HepG2 (cell line): Measurements from ENCODE around the gene KRTCAP2. TPM values are rescaled to one million over a fixed set of nuclear protein-coding genes. Genes with fewer than 3 reads are reported as not detected.

Source experiments
- DDIT3 ChIP-seq: sonication (generic); formaldehyde crosslinking; IDR thresholded peaks from 2 replicates; pipeline ENCODE4 v1.4.0; 2020; ENCODE audit warnings: mild to moderate bottlenecking, missing genetic modification reagents
- EEA1 ChIP-seq: sonication (generic); formaldehyde crosslinking; IDR thresholded peaks from 2 replicates; pipeline ENCODE4 v1.5.1; 2020; ENCODE audit warnings: mild to moderate bottlenecking, missing genetic modification reagents, borderline replicate concordance
- EZH2 ChIP-seq: conservative IDR thresholded peaks from 2 replicates; pipeline ENCODE4 v1.6.1; 2012; ENCODE audit warnings: mild to moderate bottlenecking, low read depth, low read length, moderate library complexity
- FOXC1 ChIP-seq: sonication (generic); formaldehyde crosslinking; IDR thresholded peaks from 2 replicates; pipeline ENCODE4 v1.8.0; 2022; ENCODE audit warnings: mild to moderate bottlenecking, missing genetic modification reagents, borderline replicate concordance
- FOXK1 ChIP-seq: sonication (generic); formaldehyde crosslinking; IDR thresholded peaks from 2 replicates; pipeline ENCODE4 v1.4.0; 2020; ENCODE audit warnings: low read depth, missing genetic modification reagents, borderline replicate concordance
- GATA4 ChIP-seq: sonication (generic); IDR thresholded peaks from 2 replicates; pipeline ENCODE4 v1.6.1; 2016; ENCODE audit warnings: antibody characterized with exemption, low read depth, borderline replicate concordance
- GLI4 ChIP-seq: sonication (generic); formaldehyde crosslinking; IDR thresholded peaks from 2 replicates; pipeline ENCODE4 v1.5.1; 2020; ENCODE audit warnings: missing genetic modification reagents, mild to moderate bottlenecking, moderate library complexity, borderline replicate concordance
- GZF1 ChIP-seq: sonication (generic); formaldehyde crosslinking; IDR thresholded peaks from 2 replicates; pipeline ENCODE4 v1.5.1; 2020; ENCODE audit warnings: mild to moderate bottlenecking, missing genetic modification reagents
- KMT2B ChIP-seq: IDR thresholded peaks from 2 replicates; pipeline ENCODE4 v1.6.1; 2016; ENCODE audit warnings: missing genetic modification reagents, missing compliant biosample characterization
- MAX ChIP-seq: IDR thresholded peaks from 2 replicates; pipeline ENCODE4 v1.6.1; 2012; ENCODE audit warnings: inconsistent platforms
- MYPOP ChIP-seq: sonication (generic); formaldehyde crosslinking; IDR thresholded peaks from 2 replicates; pipeline ENCODE4 v1.8.1; 2023; ENCODE audit warnings: mild to moderate bottlenecking, moderate library complexity, missing genetic modification reagents
- ONECUT2 ChIP-seq: sonication (generic); formaldehyde crosslinking; IDR thresholded peaks from 2 replicates; pipeline ENCODE4 v1.4.0; 2020; ENCODE audit warnings: missing genetic modification reagents
- PHF20 ChIP-seq: sonication (generic); formaldehyde crosslinking; IDR thresholded peaks from 2 replicates; pipeline ENCODE4 v1.5.0; 2020; ENCODE audit warnings: mild to moderate bottlenecking, missing genetic modification reagents
- PREB ChIP-seq: sonication (generic); formaldehyde crosslinking; IDR thresholded peaks from 2 replicates; pipeline ENCODE4 v1.4.0; 2020; ENCODE audit warnings: missing genetic modification reagents
- RFX3 ChIP-seq: IDR thresholded peaks from 2 replicates; pipeline ENCODE4 v1.6.1; 2016; ENCODE audit warnings: missing biosample characterization, missing genetic modification reagents
- SIX4 ChIP-seq: sonication (generic); formaldehyde crosslinking; IDR thresholded peaks from 2 replicates; pipeline ENCODE4 v1.4.0; 2020; ENCODE audit warnings: missing genetic modification reagents
- TRIM22 ChIP-seq: fragments of 450-650 bp; IDR thresholded peaks from 2 replicates; pipeline ENCODE4 v1.6.1; 2017
- ZBTB42 ChIP-seq: sonication (generic); formaldehyde crosslinking; IDR thresholded peaks from 2 replicates; pipeline ENCODE4 v1.5.0; 2020; ENCODE audit warnings: mild to moderate bottlenecking, missing genetic modification reagents
- ZNF468 ChIP-seq: sonication (generic); formaldehyde crosslinking; IDR thresholded peaks from 2 replicates; pipeline ENCODE4 v1.8.0; 2022; ENCODE audit warnings: mild to moderate bottlenecking, moderate library complexity, missing genetic modification reagents
- ZNF562 ChIP-seq: sonication (generic); formaldehyde crosslinking; IDR thresholded peaks from 2 replicates; pipeline ENCODE4 v1.8.0; 2022; ENCODE audit warnings: missing genetic modification reagents, borderline replicate concordance
- ZNF615 ChIP-seq: sonication (generic); formaldehyde crosslinking; IDR thresholded peaks from 2 replicates; pipeline ENCODE4 v1.5.0; 2020; ENCODE audit warnings: mild to moderate bottlenecking, missing genetic modification reagents, borderline replicate concordance
- ZNF83 ChIP-seq: sonication (generic); formaldehyde crosslinking; IDR thresholded peaks from 2 replicates; pipeline ENCODE4 v1.4.0; 2020; ENCODE audit warnings: missing genetic modification reagents, mild to moderate bottlenecking, borderline replicate concordance
- ZNF878 ChIP-seq: sonication (generic); formaldehyde crosslinking; IDR thresholded peaks from 2 replicates; pipeline ENCODE4 v1.8.1; 2023; ENCODE audit warnings: mild to moderate bottlenecking, missing genetic modification reagents, moderate library complexity
- ZNF879 ChIP-seq: sonication (generic); formaldehyde crosslinking; IDR thresholded peaks from 2 replicates; pipeline ENCODE4 v1.8.1; 2023; ENCODE audit warnings: missing genetic modification reagents
- ZSCAN30 ChIP-seq: sonication (generic); formaldehyde crosslinking; IDR thresholded peaks from 2 replicates; pipeline ENCODE4 v1.5.0; 2020; ENCODE audit warnings: mild to moderate bottlenecking, missing genetic modification reagents
- polyA plus RNA-seq, 8 experiments: library from polyadenylated mRNA; depleted of rRNA in 3 of 8; stranded (reverse) in 7 of 8; unstranded in 1 of 8; fragments of >200 nt; fragmentation: Illumina TruSeq in 4 of 8; extraction: Trizol in 4 of 8; gene quantifications; 2 replicates each; pipeline versions ENCODE4 v1.2.1 to v1.2.3, GENCODE V29; 2011 to 2016; ENCODE audit warnings: low read depth in 4 of 8, missing spikeins in 1 of 8, mixed read lengths in 1 of 8; ENCODE audit not compliant: insufficient read depth in 1 of 8
- total RNA-seq, 5 experiments: library from RNA; depleted of rRNA; stranded (reverse); fragments of >200 nt; fragmentation: Illumina TruSeq; extraction: Trizol; gene quantifications; 2 replicates each; pipeline ENCODE4 v1.2.3, GENCODE V29; 2016; ENCODE audit warnings: low read depth in 1 of 5

Gene KRTCAP2
- total and polyA plus RNA-seq, 2 of the 13 experiments (the other 11 are each of a cell fraction or from before 2014, with no cell fraction given) = 77.3 to 79.4 TPM

GRCh38 chr1:155172732-155173477, at the start of gene KRTCAP2 (continued):
- TF ChIP-seq ZBTB42 (CRISPR knock-in tag) (0 out of 2 replicates have a peak, but pooled peaks have one; percentile 83), ZNF83 (CRISPR knock-in tag) (0 out of 2 replicates have a peak, but pooled peaks have one; percentile 9), ZNF879 (no peak), GLI4 (CRISPR knock-in tag) (no peak), ZNF562 (no peak), PHF20 (peak; percentile 90), GATA4 (peak; percentile 37; the same call in 1 of the 2 replicates), PREB (CRISPR knock-in tag) (no peak), KMT2B (CRISPR knock-in tag) (peak; percentile 53; the same call in 1 of the 2 replicates), TRIM22 (no peak), SIX4 (no peak; the same call in 1 of the 2 replicates), MYPOP (CRISPR knock-in tag) (0 out of 2 replicates have a peak, but pooled peaks have one; percentile 20), ZSCAN30 (CRISPR knock-in tag) (no peak), FOXC1 (peak; percentile 40; the same call in 1 of the 2 replicates), GZF1 (CRISPR knock-in tag) (no peak), ZNF878 (CRISPR knock-in tag) (no peak), ONECUT2 (CRISPR knock-in tag) (0 out of 2 replicates have a peak, but pooled peaks have one; percentile 22), MAX (peak; percentile 69), FOXK1 (CRISPR knock-in tag) (peak; percentile 79; the same call in 1 of the 2 replicates), EEA1 (CRISPR knock-in tag) (no peak), DDIT3 (CRISPR knock-in tag) (no peak), ZNF468 (CRISPR knock-in tag) (no peak; the same call in 1 of the 2 replicates), ZNF615 (0 out of 2 replicates have a peak, but pooled peaks have one; percentile 49), EZH2 (no peak), RFX3 (CRISPR knock-in tag) (no peak)
